ENCODE data around the gene TOPAZ1.
"Not testable (repeated sequence)": the region's sequence is repeated elsewhere in the genome, so short reads cannot be mapped to it uniquely, and the experiment has no call there.

The TOPAZ1 gene

DNA sequence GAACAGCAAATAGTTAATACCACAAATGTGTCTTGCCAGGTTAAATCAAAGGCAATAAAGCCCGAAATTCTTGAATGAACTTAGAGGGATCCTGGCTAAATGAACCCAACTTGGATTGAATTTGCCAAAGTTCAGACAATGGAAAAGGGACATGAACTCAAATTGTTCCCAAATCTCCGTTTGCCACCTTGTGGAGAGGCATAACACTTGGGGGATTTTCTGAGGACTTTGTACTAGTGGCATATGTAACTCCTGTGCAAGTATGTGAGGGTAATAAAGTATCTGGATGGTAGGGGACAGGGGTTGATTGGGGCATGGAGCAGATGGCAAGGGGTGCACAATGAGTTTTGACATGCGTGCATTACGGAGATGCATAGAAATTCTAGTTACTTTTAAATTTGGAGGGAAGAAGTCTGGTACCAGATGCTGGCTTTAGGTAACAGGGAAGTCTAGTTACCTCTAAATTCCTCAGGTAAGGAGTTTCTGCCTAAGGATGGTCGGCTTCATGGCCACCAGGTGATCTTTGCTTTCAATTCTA lies 95.6 kb downstream of the TOPAZ1 start:
- no peak for DNase-seq

- DNase-seq = peak; percentile 97
Measured at GRCh38 chr3:44338010-44338827, 96.5 kb downstream of the TOPAZ1 start, which contains the start of gene TCAIM. TCAIM (plus strand) TSS chr3:44338766; CDS start chr3:44354783, 16,017 bp downstream.

DNA sequence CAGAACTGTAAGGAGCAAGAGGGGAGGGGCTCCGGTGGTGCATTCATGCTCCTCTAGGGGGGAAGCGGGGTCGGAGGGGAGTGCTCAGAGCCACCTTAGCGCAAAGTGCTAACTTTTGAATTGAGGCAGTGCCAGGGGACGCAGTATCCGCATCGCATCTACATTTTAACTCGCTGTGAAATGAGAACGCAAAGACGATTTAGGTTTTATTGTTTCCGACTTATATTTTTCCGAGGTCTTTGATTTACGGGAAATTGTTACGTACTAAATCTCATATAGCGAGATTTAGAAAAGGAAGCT lies 97.1 kb downstream of the TOPAZ1 start:
- DNase-seq = no peak

- no peak for DNase-seq
Measured at GRCh38 chr3:44339181-44340057, 97.7 kb downstream of the TOPAZ1 start.

- DNase-seq = no peak
Measured at GRCh38 chr3:44340058-44340395, 98.3 kb downstream of the TOPAZ1 start.

- peak; percentile 77 for DNase-seq
Measured at GRCh38 chr3:44342176-44342790, 100.6 kb downstream of the TOPAZ1 start.

DNA sequence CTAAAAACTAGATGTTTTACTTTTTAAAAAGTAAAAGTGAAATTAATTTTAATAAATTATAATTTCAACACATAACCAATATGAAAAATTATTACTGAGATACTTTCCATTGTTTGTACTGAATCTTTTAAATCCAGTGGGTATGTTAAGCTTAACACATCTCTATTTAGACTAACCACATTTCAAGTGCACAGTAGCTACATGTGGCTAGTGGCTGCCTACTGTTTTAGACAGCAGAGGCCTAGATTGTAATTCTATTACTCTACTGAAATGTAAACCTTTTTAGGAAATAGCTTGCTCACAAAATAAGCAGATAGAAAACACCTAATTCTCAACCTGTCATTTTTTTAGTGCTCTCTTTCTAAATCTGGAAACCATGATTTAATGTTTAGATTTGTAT lies 101.7 kb downstream of the TOPAZ1 start:
- DNase-seq = no peak

DNA sequence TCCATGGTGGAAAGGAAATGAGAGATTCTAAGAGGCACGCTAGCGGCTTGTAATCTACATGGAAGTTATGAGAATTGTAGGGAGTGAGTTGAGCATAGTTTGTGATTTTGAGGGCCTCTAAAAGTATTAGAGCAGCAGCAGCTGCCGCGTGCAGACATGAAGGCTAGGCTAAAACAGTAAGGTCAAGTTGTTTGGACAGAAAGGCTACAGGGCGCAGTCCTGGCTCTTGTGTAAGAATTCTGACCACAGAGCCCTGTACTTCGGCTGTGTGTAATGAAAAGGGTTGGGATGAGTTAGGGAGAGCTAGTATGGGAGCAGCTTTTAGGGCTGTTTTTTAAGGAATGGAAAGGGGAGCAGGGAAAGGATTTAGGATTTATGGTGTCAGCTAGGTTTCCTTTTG lies 104.9 kb downstream of the TOPAZ1 start:
- not testable (repeated sequence) for DNase-seq

DNA sequence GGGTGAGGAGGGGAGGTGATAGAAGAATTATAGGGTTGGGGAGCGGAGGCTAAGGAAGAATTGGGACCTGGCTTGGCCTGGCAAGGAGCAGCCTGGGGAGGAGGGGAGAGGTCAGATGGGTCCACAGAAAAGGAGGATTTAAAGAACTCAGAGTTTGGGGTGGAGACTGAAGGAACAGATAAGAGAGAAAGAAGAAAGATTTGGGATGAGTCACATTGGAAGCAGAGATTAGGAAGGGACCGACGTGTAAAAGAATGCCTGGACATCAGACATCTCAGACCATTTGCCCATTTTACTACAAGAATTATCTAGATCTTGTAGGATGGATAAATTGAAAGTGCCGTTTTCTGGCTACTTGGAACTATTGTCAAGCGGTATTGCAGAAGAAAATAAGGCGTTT lies 107.3 kb downstream of the TOPAZ1 start:
- no peak for DNase-seq

DNA sequence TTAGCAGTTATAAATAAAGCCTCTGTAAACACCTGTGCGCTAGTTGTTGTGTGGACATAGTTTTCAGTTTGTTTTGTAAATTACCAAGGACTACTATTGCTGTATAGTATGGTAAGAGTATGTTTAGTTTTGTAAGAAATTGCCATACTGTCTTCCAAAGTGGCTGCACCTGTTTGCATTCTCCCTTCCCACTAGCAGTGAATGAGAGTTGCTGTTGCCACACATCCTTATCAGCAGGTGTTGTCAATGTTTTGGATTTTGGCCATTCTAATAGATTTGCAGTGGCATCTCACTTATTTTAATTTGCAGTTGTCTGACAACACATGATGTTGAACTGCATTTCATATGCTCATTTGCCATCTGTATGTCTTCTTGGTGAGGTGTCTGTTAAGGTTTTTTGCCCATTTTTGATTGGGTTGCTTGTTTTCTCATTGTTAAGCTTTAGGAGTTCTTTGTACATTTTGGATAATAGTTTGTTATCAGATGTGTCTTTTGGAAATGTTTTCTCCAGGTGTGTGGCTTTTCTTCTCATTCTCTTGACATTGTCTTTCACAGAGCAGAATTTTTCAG lies 111.8 kb downstream of the TOPAZ1 start:
- no peak for DNase-seq

- DNase-seq = peak; percentile 92
Measured at GRCh38 chr3:44355362-44356033, 113.8 kb downstream of the TOPAZ1 start.

DNA sequence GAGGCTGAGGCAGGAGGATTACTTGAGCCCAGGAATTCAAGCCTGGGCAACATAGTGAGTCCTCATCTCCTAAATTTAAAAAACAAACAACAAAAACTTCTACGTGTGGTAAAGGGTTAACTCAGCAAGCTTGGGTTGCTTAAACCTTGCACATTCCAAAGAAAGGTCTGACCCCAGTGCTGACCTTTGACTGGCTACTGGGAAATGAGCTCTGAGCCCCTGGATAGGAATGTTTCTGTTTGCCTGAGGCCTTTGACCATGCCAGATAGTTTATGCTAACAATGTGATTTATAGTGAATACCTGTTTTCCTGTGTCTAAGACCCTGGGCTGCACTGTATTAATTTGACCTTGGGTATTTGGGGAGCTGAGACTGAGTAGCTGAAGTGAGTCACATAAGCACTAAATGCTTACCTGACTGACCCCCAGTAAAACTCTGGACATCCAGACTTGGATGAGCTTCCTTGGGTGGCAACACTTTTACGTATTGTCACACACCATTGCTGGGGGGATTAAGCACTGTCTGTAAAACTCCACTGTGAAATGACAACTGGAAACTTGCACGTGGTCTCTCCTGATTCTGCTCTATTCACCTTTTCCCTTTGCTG lies 117.6 kb downstream of the TOPAZ1 start:
- peak; percentile 41 for DNase-seq

- DNase-seq = no peak
Measured at GRCh38 chr3:44363591-44363990, 121.9 kb downstream of the TOPAZ1 start.

DNA sequence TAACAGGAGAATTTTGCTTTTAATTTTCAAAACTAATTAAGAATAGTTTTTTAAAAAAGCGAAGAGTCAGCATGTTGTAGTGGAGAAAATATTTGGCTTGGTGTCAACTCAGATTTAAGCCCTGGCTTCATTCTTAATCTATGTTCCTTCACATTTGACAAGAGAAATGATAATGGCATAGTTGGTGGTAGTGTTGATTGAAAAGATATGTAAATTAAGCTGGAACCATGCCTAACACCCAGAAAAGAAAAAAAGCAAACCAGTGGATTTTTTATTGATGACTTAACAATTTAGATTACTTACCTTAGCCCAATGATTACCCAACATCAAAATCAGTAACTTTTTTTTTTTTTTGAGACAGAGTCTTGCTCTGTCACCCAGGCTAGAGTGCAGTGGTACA lies 124.3 kb downstream of the TOPAZ1 start:
- no peak for DNase-seq

- DNase-seq = no peak
Measured at GRCh38 chr3:44375450-44375849, 133.8 kb downstream of the TOPAZ1 start.

Measured in HCEC 1CT (cell line).